ENCODE results near the gene APOL1.

- TF ChIP-seq CTCF (conservative IDR thresholded peaks at IDR 0.05 in 1 of 2, IDR thresholded peaks at IDR 0.05 in 1 of 2; ENCODE audit: low read depth in 1 of 2, low read length in 2 of 2) (no peak), EZH2 (IDR thresholded peaks at IDR 0.05; ENCODE audit: low read length, missing control alignments) (no peak)
Measured at GRCh38 chr22:36291831-36292740, 39.2 kb downstream of the APOL1 start.
